ENCODE results near the gene LRMDA. TPM values are rescaled to one million over a fixed set of nuclear protein-coding genes. Genes with fewer than 3 reads are reported as not detected.

The LRMDA gene
- polyA plus RNA-seq, 1 donor (not counting 4 experiments of a cell fraction or from before 2014, with no cell fraction given) = not detected

DNA sequence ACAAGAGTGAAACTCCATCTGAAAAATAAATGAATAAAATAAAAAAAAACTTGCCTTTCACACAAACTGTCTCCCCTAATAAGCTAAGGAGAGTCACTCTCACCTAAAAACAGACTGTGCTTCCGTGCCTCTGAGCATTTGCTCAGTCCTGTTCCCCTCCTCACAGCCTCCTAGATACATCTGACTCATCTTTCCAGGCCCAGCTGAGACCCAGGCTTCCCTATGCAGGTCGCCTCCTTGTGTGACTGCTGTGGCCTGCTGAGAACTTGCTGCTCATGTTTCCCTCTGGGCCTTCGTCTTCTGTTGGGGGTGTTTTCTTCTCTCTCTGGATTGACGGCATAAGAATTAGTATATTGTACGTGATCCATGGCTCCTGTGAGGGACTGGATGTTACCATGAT is 777.7 kb downstream of the LRMDA start:
- no peaks in the 10 kb centered on the region for H3K36me3 ChIP-seq (ENCODE audit: control insufficient read depth in 2 of 2, extremely low read depth in 1 of 2, insufficient read depth in 2 of 2, low read length in 2 of 2)
- FAIRE-seq = no peak

GRCh38 chr10:76210211-76210610 is 778.8 kb downstream of the LRMDA start:
- Histone ChIP-seq H3K4me1 (ENCODE audit: control insufficient read depth, extremely low read depth, insufficient read depth, low read length) (no peaks in the 10 kb centered on the region), H3K9me3 (ENCODE audit: control insufficient read depth, low read depth, low read length) (no peaks in the 10 kb centered on the region), H3K36me3 (ENCODE audit: control insufficient read depth in 2 of 2, extremely low read depth in 1 of 2, insufficient read depth in 2 of 2, low read length in 2 of 2) (no peaks in the 10 kb centered on the region), H3K9me1 (ENCODE audit: control insufficient read depth, extremely low read depth, insufficient read depth, low read length) (no peaks in the 10 kb centered on the region), H3K4me2 (ENCODE audit: control insufficient read depth, extremely low read depth, insufficient read depth, low read depth, low read length) (no peak overlapping the region), H3K27ac (ENCODE audit: control insufficient read depth, insufficient read depth, low read length) (no peak overlapping the region), H3K9ac (ENCODE audit: control insufficient read depth, extremely low read depth, insufficient read depth, low read length) (no peak overlapping the region), H3K79me2 (ENCODE audit: control insufficient read depth, insufficient read depth, low read length) (no peaks in the 10 kb centered on the region), H2AFZ (ENCODE audit: control insufficient read depth, low read length) (no peak overlapping the region), H3K27me3 (ENCODE audit: control insufficient read depth, extremely low read depth, insufficient read depth, low read length) (no peaks in the 10 kb centered on the region), H3K4me3 (ENCODE audit: control insufficient read depth in 2 of 3, extremely low read depth in 1 of 3, insufficient read depth in 2 of 3, low read depth in 1 of 3, low read length in 3 of 3) (no peak overlapping the region), H4K20me1 (ENCODE audit: control insufficient read depth, extremely low read depth, insufficient read depth, low read length) (no peaks in the 10 kb centered on the region)
- FAIRE-seq = no peak
- TF ChIP-seq CTCF (optimal IDR thresholded peaks at IDR 0.05 in 1 of 3, IDR thresholded peaks at IDR 0.05 in 1 of 3, conservative IDR thresholded peaks at IDR 0.05 in 1 of 3; ENCODE audit: extremely low read depth in 1 of 3, insufficient read depth in 2 of 3, low read length in 3 of 3) (no peak), EZH2 (IDR thresholded peaks at IDR 0.05; ENCODE audit: low read length) (no peak)
- dilution Hi-C loops (cut with MboI; ENCODE audit: extremely low pct_ligation_motif_present, low sequenced_read_pairs) = no loop called here
- DNase-seq (ENCODE audit: low read depth, low spot score) = no peak

More for the DNA sequence above, 777.7 kb downstream of the LRMDA start:
- no peak for TF ChIP-seq EZH2 (IDR thresholded peaks at IDR 0.05; ENCODE audit: low read length)
- TF ChIP-seq CTCF (optimal IDR thresholded peaks at IDR 0.05 in 1 of 3, IDR thresholded peaks at IDR 0.05 in 1 of 3, conservative IDR thresholded peaks at IDR 0.05 in 1 of 3; ENCODE audit: extremely low read depth in 1 of 3, insufficient read depth in 2 of 3, low read length in 3 of 3) = no peak
- Histone ChIP-seq H3K4me2 (ENCODE audit: control insufficient read depth, extremely low read depth, insufficient read depth, low read depth, low read length) (no peak overlapping the region), H3K27ac (ENCODE audit: control insufficient read depth, insufficient read depth, low read length) (no peak overlapping the region), H3K9me3 (ENCODE audit: control insufficient read depth, low read depth, low read length) (no peaks in the 10 kb centered on the region), H3K9me1 (ENCODE audit: control insufficient read depth, extremely low read depth, insufficient read depth, low read length) (no peaks in the 10 kb centered on the region), H4K20me1 (ENCODE audit: control insufficient read depth, extremely low read depth, insufficient read depth, low read length) (no peaks in the 10 kb centered on the region), H3K4me3 (ENCODE audit: control insufficient read depth in 2 of 3, extremely low read depth in 1 of 3, insufficient read depth in 2 of 3, low read depth in 1 of 3, low read length in 3 of 3) (no peak overlapping the region), H3K4me1 (ENCODE audit: control insufficient read depth, extremely low read depth, insufficient read depth, low read length) (no peaks in the 10 kb centered on the region), H3K9ac (ENCODE audit: control insufficient read depth, extremely low read depth, insufficient read depth, low read length) (no peak overlapping the region), H3K79me2 (ENCODE audit: control insufficient read depth, insufficient read depth, low read length) (no peaks in the 10 kb centered on the region), H2AFZ (ENCODE audit: control insufficient read depth, low read length) (no peak overlapping the region), H3K27me3 (ENCODE audit: control insufficient read depth, extremely low read depth, insufficient read depth, low read length) (no peaks in the 10 kb centered on the region)
- no peak for DNase-seq (ENCODE audit: low read depth, low spot score)
- dilution Hi-C loops (cut with MboI; ENCODE audit: extremely low pct_ligation_motif_present, low sequenced_read_pairs) = no loop called here

All from keratinocyte (primary cell).